Glutamatergic neuron (in vitro differentiated cells): ENCODE measurements around the gene HOXB5. TPM values are rescaled to one million over a fixed set of nuclear protein-coding genes. Genes with fewer than 3 reads are reported as not detected.
A peak's percentile ranks its signal among the peaks of the same experiment; 100 is the strongest.

ENCODE experiments used
- DNase-seq: peaks from one replicate; pipeline ENCODE4 v3.0.0; 2022
- H3K27ac Mint-ChIP-seq: one replicate; pipeline ENCODE4 v1.8.0; 2020; ENCODE audit warnings: mild to moderate bottlenecking, mixed read lengths, inconsistent platforms; ENCODE audit not compliant: unreplicated experiment
- H3K27me3 Mint-ChIP-seq: one replicate; pipeline ENCODE4 v1.8.0; 2020; ENCODE audit warnings: mild to moderate bottlenecking, moderate library complexity, mixed read lengths, inconsistent platforms; ENCODE audit not compliant: unreplicated experiment
- H3K36me3 Mint-ChIP-seq: one replicate; pipeline ENCODE4 v1.8.0; 2020; ENCODE audit warnings: mild to moderate bottlenecking, mixed read lengths, inconsistent platforms; ENCODE audit not compliant: unreplicated experiment
- H3K4me1 Mint-ChIP-seq: one replicate; pipeline ENCODE4 v1.8.0; 2020; ENCODE audit warnings: mild to moderate bottlenecking, low read depth, mixed read lengths, inconsistent platforms; ENCODE audit not compliant: unreplicated experiment
- H3K4me3 Mint-ChIP-seq: one replicate; pipeline ENCODE4 v1.8.0; 2020; ENCODE audit warnings: mild to moderate bottlenecking, mixed read lengths, inconsistent platforms; ENCODE audit not compliant: unreplicated experiment
- H3K9me3 Mint-ChIP-seq: one replicate; pipeline ENCODE4 v1.8.0; 2020; ENCODE audit warnings: mild to moderate bottlenecking, moderate library complexity, mixed read lengths, inconsistent platforms; ENCODE audit not compliant: unreplicated experiment
- microRNA-seq: library from miRNA; unstranded; fragments of <30 nt; microRNA quantifications from one replicate; pipeline ENCODE4, GENCODE V29; 2020; ENCODE audit not compliant: unreplicated experiment
- total RNA-seq: library from RNA; stranded (reverse); fragmentation: NEBNext Ultra II Directional; extraction: Animal tissue kit (Norgen Biotek cat#: 25700); gene quantifications from one replicate; pipeline ENCODE4 v1.2.1, GENCODE V29; 2021; ENCODE audit not compliant: unreplicated experiment
- TF ChIP-seq, protein P1 (sequence below): fragments of 200-600 bp; sonication (generic); IDR thresholded peaks from one replicate; pipeline ENCODE4 v1.5.0; 2021; ENCODE audit not compliant: partially characterized antibody, unreplicated experiment

Gene HOXB5
- total RNA-seq, 1 donor from 2014 or later, result not detected

DNA sequence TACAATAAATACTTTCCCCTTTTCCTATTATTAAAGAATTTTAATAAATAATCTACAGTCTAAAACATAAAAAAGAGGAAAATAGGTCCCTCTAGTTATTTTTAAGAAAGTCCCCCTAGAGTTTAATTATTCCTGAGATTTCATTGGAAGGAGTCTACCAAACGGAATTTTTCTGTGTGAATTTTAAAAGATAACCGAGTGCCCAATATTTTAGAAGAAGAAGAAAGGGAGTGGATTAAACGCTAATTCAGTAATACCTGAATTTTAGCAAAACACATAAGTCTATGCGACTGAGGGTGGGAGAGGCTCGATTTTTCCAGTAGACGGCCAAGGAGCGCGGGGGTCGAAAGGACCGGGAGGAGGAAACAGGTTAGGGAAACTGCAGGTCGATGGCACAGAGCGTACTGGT, 50.9 kb downstream of the HOXB5 start:
- peak overlapping the region; percentile 75 for H3K27ac Mint-ChIP-seq
- TF ChIP-seq, protein P1, sequence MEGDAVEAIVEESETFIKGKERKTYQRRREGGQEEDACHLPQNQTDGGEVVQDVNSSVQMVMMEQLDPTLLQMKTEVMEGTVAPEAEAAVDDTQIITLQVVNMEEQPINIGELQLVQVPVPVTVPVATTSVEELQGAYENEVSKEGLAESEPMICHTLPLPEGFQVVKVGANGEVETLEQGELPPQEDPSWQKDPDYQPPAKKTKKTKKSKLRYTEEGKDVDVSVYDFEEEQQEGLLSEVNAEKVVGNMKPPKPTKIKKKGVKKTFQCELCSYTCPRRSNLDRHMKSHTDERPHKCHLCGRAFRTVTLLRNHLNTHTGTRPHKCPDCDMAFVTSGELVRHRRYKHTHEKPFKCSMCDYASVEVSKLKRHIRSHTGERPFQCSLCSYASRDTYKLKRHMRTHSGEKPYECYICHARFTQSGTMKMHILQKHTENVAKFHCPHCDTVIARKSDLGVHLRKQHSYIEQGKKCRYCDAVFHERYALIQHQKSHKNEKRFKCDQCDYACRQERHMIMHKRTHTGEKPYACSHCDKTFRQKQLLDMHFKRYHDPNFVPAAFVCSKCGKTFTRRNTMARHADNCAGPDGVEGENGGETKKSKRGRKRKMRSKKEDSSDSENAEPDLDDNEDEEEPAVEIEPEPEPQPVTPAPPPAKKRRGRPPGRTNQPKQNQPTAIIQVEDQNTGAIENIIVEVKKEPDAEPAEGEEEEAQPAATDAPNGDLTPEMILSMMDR, result no peak

DNA sequence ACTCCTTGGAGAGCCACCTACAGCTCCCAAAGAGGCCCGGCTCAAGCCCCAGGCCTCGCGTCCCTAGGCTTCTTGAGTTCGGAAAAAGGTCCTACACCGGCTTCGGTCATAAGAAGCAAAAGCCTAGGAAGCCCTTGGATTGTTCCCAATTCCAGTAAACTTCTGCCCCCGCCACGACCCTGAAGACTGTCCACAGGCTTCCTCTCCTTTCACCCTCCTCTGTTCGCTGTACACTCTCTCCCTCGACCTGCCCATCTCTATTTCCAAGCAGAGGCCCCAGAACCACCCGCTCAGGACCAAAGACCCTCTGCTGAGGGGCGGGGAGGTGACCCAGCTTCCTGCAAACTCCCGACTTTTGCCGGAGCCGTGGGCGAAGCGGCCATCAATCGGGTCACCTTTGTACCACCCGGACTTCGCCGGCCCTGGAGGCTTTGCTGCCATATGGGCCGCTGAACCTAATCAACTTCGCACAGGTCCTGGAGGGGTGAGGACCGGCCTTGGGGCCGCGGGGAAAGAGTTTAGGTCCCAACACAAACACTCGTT, 51.4 kb downstream of the HOXB5 start:
- Mint-ChIP-seq H3K9me3 (peaks cover 17% of the 10 kb centered on the region), H3K27ac (peak overlapping the region; percentile 86), H3K4me3 (peak overlapping the region; percentile 85), H3K4me1 (peaks cover 7% of the 10 kb centered on the region), H3K27me3 (peaks cover 42% of the 10 kb centered on the region), H3K36me3 (no peaks in the 10 kb centered on the region)
- DNase-seq, result no peak
- TF ChIP-seq, protein P1, result no peak

More for the DNA sequence above, 50.9 kb downstream of the HOXB5 start:
- Mint-ChIP-seq H3K27me3 (peaks cover 42% of the 10 kb centered on the region), H3K36me3 (no peaks in the 10 kb centered on the region), H3K4me3 (peak overlapping the region; percentile 88), H3K9me3 (peaks cover 17% of the 10 kb centered on the region), H3K4me1 (peaks cover 10% of the 10 kb centered on the region)
- no peak for DNase-seq

DNA sequence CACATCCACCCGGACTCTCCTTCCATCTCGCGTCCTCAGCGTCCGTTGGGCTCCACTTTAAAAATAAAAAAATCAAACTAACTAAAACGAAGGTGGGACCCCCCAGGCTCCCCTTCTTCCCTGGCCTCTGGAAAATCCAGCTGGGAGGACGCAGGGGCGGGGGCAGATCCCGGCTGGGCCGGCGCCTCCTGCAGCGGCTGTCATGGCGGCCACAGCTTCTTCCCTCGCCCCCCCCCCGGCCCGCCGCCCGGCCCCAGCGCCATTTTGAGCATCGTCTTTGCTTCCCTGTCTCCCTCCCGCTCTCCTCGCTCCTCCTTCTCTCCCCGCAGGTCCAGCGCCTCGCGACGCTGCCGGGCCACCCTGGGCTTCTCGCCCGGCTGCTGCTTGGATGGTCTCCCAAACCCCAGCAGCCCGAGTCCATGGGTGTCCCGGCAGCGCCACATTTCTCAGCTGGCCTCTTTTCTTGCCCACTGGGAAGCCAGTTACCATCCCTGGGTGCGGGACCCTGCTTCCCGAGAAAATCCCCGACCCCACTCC, 51.9 kb downstream of the HOXB5 start:
- peak overlapping the region; percentile 94 for H3K27ac Mint-ChIP-seq
- peak; percentile 36 for DNase-seq

More for the DNA sequence above, 51.9 kb downstream of the HOXB5 start:
- Mint-ChIP-seq H3K9me3 (peaks cover 17% of the 10 kb centered on the region), H3K27me3 (peaks cover 40% of the 10 kb centered on the region), H3K4me3 (peak overlapping the region; percentile 85), H3K4me1 (peaks cover 7% of the 10 kb centered on the region), H3K36me3 (no peaks in the 10 kb centered on the region)
- TF ChIP-seq, protein P1, result no peak

Small RNA genes within 50 kb of the gene (microRNA-seq; reads per million reads assigned to microRNA genes)
- not detected for gene MIR196A1

Other genes starting within 250 kb of the HOXB5 start
- gene SKAP1, start 163.6 kb downstream of the HOXB5 start, total RNA-seq, result not detected
- not detected for gene HOXB1, start 62.8 kb downstream of the HOXB5 start, total RNA-seq
- gene HOXB2, start 48.7 kb downstream of the HOXB5 start, total RNA-seq, result 12.7 TPM
- gene HOXB4, start 15.4 kb downstream of the HOXB5 start, total RNA-seq, result not detected
- not detected for gene HOXB3, start 3.5 kb downstream of the HOXB5 start, total RNA-seq
- gene HOXB6, start 11.2 kb upstream of the HOXB5 start, total RNA-seq, result not detected
- gene HOXB7, start 17.2 kb upstream of the HOXB5 start, total RNA-seq, result 0.64 TPM
- not detected for gene HOXB8, start 21.5 kb upstream of the HOXB5 start, total RNA-seq
- not detected for gene HOXB9, start 32.6 kb upstream of the HOXB5 start, total RNA-seq
- gene PRAC1, start 128.7 kb upstream of the HOXB5 start, total RNA-seq, result not detected
- not detected for gene PRAC2, start 129.4 kb upstream of the HOXB5 start, total RNA-seq
- 0.20 TPM for gene HOXB13, start 135.0 kb upstream of the HOXB5 start, total RNA-seq
- gene TTLL6, start 223.4 kb upstream of the HOXB5 start, total RNA-seq, result 35.4 TPM
- 142 TPM for gene CALCOCO2, start 237.3 kb upstream of the HOXB5 start, total RNA-seq